Mesenchymal stem cell (in vitro differentiated cells and primary cell): Measurements from ENCODE around the gene SCARB1.

Source experiments
- DNase-seq: peaks from one replicate; pipeline ENCODE4 v3.0.0-alpha.2; 2013
- H2AFZ ChIP-seq: one replicate; pipeline ENCODE4 v1.6.1; 2013; ENCODE audit warnings: low read depth, mild to moderate bottlenecking, control low read depth, inconsistent platforms, low read length, moderate library complexity
- H2AK5ac ChIP-seq: 2 replicates; pipeline ENCODE4 v1.6.1; 2013; ENCODE audit warnings: low read length, moderate library complexity, mild to moderate bottlenecking, inconsistent platforms; ENCODE audit not compliant: severe bottlenecking
- H2BK120ac ChIP-seq: one replicate; pipeline ENCODE4 v1.6.1; 2013; ENCODE audit warnings: low read depth, mild to moderate bottlenecking, inconsistent platforms, low read length, moderate library complexity
- H2BK12ac ChIP-seq, 2 experiments: one replicate each; pipeline ENCODE4 v1.6.1; 2013; ENCODE audit warnings: inconsistent platforms in 2 of 2, low read length in 2 of 2, mild to moderate bottlenecking in 2 of 2, moderate library complexity in 2 of 2, control low read depth in 1 of 2
- H2BK15ac ChIP-seq: one replicate; pipeline ENCODE4 v1.6.1; 2013; ENCODE audit warnings: mild to moderate bottlenecking, low read depth, inconsistent platforms; ENCODE audit not compliant: poor library complexity, severe bottlenecking
- H2BK5ac ChIP-seq: 2 replicates; pipeline ENCODE4 v1.6.1; 2013; ENCODE audit warnings: low read depth, mild to moderate bottlenecking, low read length, control low read depth, inconsistent platforms; ENCODE audit not compliant: poor library complexity, severe bottlenecking
- H3K14ac ChIP-seq, 2 experiments: one replicate each; pipeline ENCODE4 v1.6.1; 2013; ENCODE audit warnings: inconsistent platforms in 2 of 2, low read length in 2 of 2, control low read depth in 1 of 2, mild to moderate bottlenecking in 1 of 2, moderate library complexity in 1 of 2
- H3K18ac ChIP-seq, 2 experiments: one replicate each; pipeline ENCODE4 v1.6.1; 2013; ENCODE audit warnings: inconsistent platforms in 2 of 2, low read length in 2 of 2, control low read depth in 1 of 2, low read depth in 1 of 2, mild to moderate bottlenecking in 1 of 2
- H3K23ac ChIP-seq, 2 experiments: one replicate each; pipeline ENCODE4 v1.6.1; 2013; ENCODE audit warnings: inconsistent platforms in 2 of 2, low read length in 2 of 2, mild to moderate bottlenecking in 2 of 2, moderate library complexity in 2 of 2, control low read depth in 1 of 2
- H3K27ac ChIP-seq: 2 replicates; pipeline ENCODE4 v1.5.1; 2013; ENCODE audit warnings: mild to moderate bottlenecking, moderate library complexity, low read length, control low read depth, inconsistent platforms; ENCODE audit not compliant: poor library complexity, severe bottlenecking
- H3K27me3 ChIP-seq, 2 experiments: 2 replicates each; pipeline versions ENCODE4 v1.6.1 to v1.7.0; 2013; ENCODE audit warnings: low read length in 2 of 2, mild to moderate bottlenecking in 2 of 2, moderate library complexity in 2 of 2, control low read depth in 1 of 2, inconsistent platforms in 1 of 2; ENCODE audit not compliant: control insufficient read depth in 1 of 2, insufficient read depth in 1 of 2
- H3K36me3 ChIP-seq, 2 experiments: 2 replicates each; pipeline versions ENCODE4 v1.6.1 to v1.7.0; 2013; ENCODE audit warnings: low read length in 2 of 2, control low read depth in 1 of 2, inconsistent platforms in 1 of 2, low read depth in 1 of 2, mild to moderate bottlenecking in 1 of 2; ENCODE audit not compliant: insufficient read depth in 2 of 2, control insufficient read depth in 1 of 2
- H3K4ac ChIP-seq, 2 experiments: one replicate each; pipeline ENCODE4 v1.6.1; 2013; ENCODE audit warnings: inconsistent platforms in 2 of 2, low read length in 2 of 2, mild to moderate bottlenecking in 2 of 2, moderate library complexity in 2 of 2, control low read depth in 1 of 2, low read depth in 1 of 2
- H3K4me1 ChIP-seq: 2 replicates; pipeline ENCODE4 v1.6.1; 2013; ENCODE audit warnings: low read depth, low read length, control low read depth; ENCODE audit not compliant: control insufficient read depth, insufficient read depth
- H3K4me2 ChIP-seq: 2 replicates; pipeline ENCODE4 v1.6.1; 2013; ENCODE audit warnings: low read length, mild to moderate bottlenecking, inconsistent platforms; ENCODE audit not compliant: poor library complexity, severe bottlenecking
- H3K4me3 ChIP-seq, 2 experiments: 2 replicates each; pipeline versions ENCODE4 v1.5.1 to v1.7.0; 2013; ENCODE audit warnings: low read length in 2 of 2, mild to moderate bottlenecking in 2 of 2, control low read depth in 1 of 2, low read depth in 1 of 2; ENCODE audit not compliant: insufficient read depth in 1 of 2
- H3K79me1 ChIP-seq: replicated peaks from 2 replicates; pipeline ENCODE4 v1.6.1; 2013; ENCODE audit warnings: mild to moderate bottlenecking, control low read depth, low read length, inconsistent platforms; ENCODE audit not compliant: poor library complexity, severe bottlenecking
- H3K9ac ChIP-seq: 2 replicates; pipeline ENCODE4 v1.7.0; 2013; ENCODE audit warnings: mild to moderate bottlenecking, low read length, moderate library complexity
- H3K9me3 ChIP-seq: 2 replicates; pipeline ENCODE4 v1.7.0; 2013; ENCODE audit warnings: mild to moderate bottlenecking, low read length; ENCODE audit not compliant: control insufficient read depth
- H4K8ac ChIP-seq: one replicate; pipeline ENCODE4 v1.6.1; 2013; ENCODE audit warnings: inconsistent platforms, mild to moderate bottlenecking, low read length, moderate library complexity
- H4K91ac ChIP-seq: one replicate; pipeline ENCODE4 v1.6.1; 2013; ENCODE audit warnings: mild to moderate bottlenecking, low read length, inconsistent platforms
- WGBS: methylation state at CpG from one replicate; pipeline ENCODE4 v1.1.7; 2013; ENCODE audit warnings: mixed read lengths; 5-methylcytosine and 5-hydroxymethylcytosine counted together

Gene SCARB1

DNA sequence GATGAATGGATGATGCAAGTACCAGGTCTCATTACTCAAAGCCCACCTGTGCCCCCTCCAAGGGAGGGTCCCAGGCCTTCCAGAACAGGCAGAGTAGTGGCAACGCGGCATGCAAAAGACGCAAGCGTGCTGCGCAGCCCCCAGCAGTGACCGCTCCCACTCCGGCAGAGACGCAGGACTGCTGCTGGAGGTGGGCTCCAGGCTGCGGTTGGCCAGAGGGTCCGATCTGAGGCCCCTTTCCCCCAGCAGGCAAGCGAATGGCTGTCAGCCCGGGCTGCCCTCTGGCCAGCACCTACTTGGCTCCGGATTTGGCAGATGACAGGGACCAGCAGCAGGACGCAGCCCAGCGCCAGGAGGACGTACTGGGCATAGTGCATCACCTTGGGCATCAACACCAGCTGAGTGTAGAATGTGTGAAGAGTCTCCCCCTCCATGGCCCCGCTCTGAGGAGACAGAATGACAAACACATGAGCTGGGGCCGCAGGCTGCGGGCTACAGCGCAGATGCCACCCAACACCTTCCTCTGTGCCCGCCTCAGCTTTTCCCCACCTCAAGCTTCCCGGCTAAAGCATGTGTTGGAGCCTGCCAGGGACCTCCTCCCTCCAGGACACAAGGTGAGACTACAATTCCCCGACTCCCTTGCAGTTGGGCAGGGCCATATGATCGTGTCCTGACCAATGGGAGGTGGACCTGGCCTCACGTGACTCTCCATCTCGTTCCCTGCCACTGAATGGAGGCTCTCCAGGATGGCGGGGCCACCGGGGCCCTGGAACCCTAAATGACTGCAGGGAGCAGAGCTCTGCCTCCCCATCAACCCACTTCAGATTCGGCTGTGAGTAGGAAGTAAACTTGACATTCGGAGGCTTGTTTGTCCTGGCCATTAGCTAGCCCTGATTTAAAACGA lies 77.4 kb downstream of the SCARB1 start:
- Histone ChIP-seq H3K79me1 (no peaks in the 10 kb centered on the region), H2BK15ac (no peak overlapping the region), H3K14ac (no peak overlapping the region), H3K4ac (no peak overlapping the region), H3K4me1 (no peaks in the 10 kb centered on the region), H2AK5ac (no peak overlapping the region), H3K4me3 (peak overlapping the region; percentile 31 to 69), H2BK120ac (no peak overlapping the region), H3K27ac (no peak overlapping the region), H4K91ac (no peak overlapping the region), H3K23ac (no peak overlapping the region), H3K4me2 (peak overlapping the region; percentile 41), H2BK5ac (no peak overlapping the region), H3K18ac (no peak overlapping the region), H3K9me3 (no peaks in the 10 kb centered on the region), H4K8ac (no peak overlapping the region), H2AFZ (no peak overlapping the region), H3K9ac (peak overlapping the region; percentile 78), H3K36me3 (peaks cover 9 to 19% of the 10 kb centered on the region in 2 experiments), H3K27me3 (no peaks in the 10 kb centered on the region), H2BK12ac (no peak overlapping the region)
- 89% methylated on average over 28 of the region's 31 CpGs for WGBS
- peak; percentile 33 for DNase-seq

- no peak overlapping the region for H3K4me3 ChIP-seq
- no peaks in the 10 kb centered on the region for H3K79me1 ChIP-seq
- no peak overlapping the region for H2BK5ac ChIP-seq
- no peak for DNase-seq
- no peaks in the 10 kb centered on the region for H3K27me3 ChIP-seq
- H2BK12ac ChIP-seq = no peak overlapping the region
- no peak overlapping the region for H4K8ac ChIP-seq
- no peak overlapping the region for H3K23ac ChIP-seq
- no peak overlapping the region for H3K4me2 ChIP-seq
- peaks cover 8 to 11% of the 10 kb centered on the region in 2 experiments for H3K36me3 ChIP-seq
- no peak overlapping the region for H3K18ac ChIP-seq
- H2AFZ ChIP-seq = no peak overlapping the region
- no peak overlapping the region for H4K91ac ChIP-seq
- peaks cover 3% of the 10 kb centered on the region for H3K4me1 ChIP-seq
- H3K4ac ChIP-seq = no peak overlapping the region
- H3K27ac ChIP-seq = no peak overlapping the region
- H2BK15ac ChIP-seq = no peak overlapping the region
- H3K14ac ChIP-seq = no peak overlapping the region
- no peak overlapping the region for H2AK5ac ChIP-seq
- 86% methylated on average over 11 of the region's 11 CpGs for WGBS
- no peak overlapping the region for H3K9ac ChIP-seq
- no peaks in the 10 kb centered on the region for H3K9me3 ChIP-seq
- H2BK120ac ChIP-seq = no peak overlapping the region
Observed at GRCh38 chr12:124784871-124785572, 78.6 kb downstream of the SCARB1 start.

DNA sequence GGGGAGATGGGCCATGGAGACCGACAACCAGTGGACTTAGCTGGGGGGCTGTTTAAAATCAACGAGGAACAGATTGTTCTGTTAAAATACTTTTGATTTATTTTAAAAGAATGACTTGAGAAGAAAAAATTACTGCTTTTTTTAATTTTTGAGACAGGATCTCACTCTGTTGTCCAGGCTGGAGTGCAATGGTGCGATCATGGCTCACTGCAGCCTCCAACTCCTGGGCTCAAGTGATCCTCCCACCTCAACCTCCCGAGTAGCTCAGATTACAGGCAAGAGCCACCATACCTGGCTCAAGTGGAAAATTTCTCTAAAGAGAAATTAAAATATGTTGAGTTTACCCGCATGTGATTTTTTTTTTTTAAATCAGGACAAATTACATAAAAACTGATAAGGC lies 80.6 kb downstream of the SCARB1 start:
- no peaks in the 10 kb centered on the region for H3K79me1 ChIP-seq
- no peak overlapping the region for H3K23ac ChIP-seq
- H3K4ac ChIP-seq = no peak overlapping the region
- H3K9me3 ChIP-seq = no peaks in the 10 kb centered on the region
- H4K8ac ChIP-seq = no peak overlapping the region
- no peak overlapping the region for H4K91ac ChIP-seq
- no peak overlapping the region for H3K27ac ChIP-seq
- H3K14ac ChIP-seq = no peak overlapping the region
- no peak overlapping the region for H3K4me3 ChIP-seq
- no peak overlapping the region for H2BK120ac ChIP-seq
- H2BK12ac ChIP-seq = no peak overlapping the region
- H3K9ac ChIP-seq = no peak overlapping the region
- no peak overlapping the region for H2AFZ ChIP-seq
- no peaks in the 10 kb centered on the region for H3K27me3 ChIP-seq
- peaks cover 4 to 13% of the 10 kb centered on the region in 2 experiments for H3K36me3 ChIP-seq
- no peak overlapping the region for H2AK5ac ChIP-seq
- H3K18ac ChIP-seq = no peak overlapping the region
- no peak for DNase-seq
- peaks cover 3% of the 10 kb centered on the region for H3K4me1 ChIP-seq
- H2BK15ac ChIP-seq = no peak overlapping the region
- H3K4me2 ChIP-seq = no peak overlapping the region
- no peak overlapping the region for H2BK5ac ChIP-seq
- 95% methylated on average over 5 of the region's 5 CpGs for WGBS

DNA sequence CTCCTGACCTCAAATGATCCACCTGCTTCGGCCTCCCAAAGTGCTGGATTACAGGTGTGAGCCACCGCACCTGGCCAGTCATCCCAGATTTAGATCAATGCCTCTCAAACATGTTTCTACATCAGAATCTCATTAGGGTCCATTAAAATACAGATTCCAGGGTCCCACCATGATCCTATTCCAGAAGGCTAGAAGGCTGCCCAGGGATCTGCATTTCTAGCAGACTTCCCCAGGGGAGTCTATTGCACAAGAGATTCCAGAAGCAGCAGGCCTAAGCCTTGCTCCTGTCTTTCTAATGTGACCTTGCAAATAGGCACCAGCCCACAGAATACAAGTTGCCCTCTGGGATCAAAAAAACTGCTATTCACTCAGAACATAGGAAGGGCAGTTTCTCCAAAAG lies 81.5 kb downstream of the SCARB1 start:
- Histone ChIP-seq H3K27ac (no peak overlapping the region), H2AFZ (no peak overlapping the region), H3K36me3 (peaks cover 4 to 19% of the 10 kb centered on the region in 2 experiments), H3K4ac (no peak overlapping the region), H4K8ac (no peak overlapping the region), H2BK12ac (no peak overlapping the region), H4K91ac (no peak overlapping the region), H3K4me2 (no peak overlapping the region), H2BK120ac (no peak overlapping the region), H3K23ac (no peak overlapping the region), H2BK5ac (no peak overlapping the region), H3K18ac (no peak overlapping the region), H2BK15ac (no peak overlapping the region), H3K9me3 (no peaks in the 10 kb centered on the region), H3K4me3 (no peak overlapping the region), H3K14ac (no peak overlapping the region), H3K27me3 (no peaks in the 10 kb centered on the region), H3K79me1 (no peaks in the 10 kb centered on the region), H3K9ac (no peak overlapping the region), H2AK5ac (no peak overlapping the region), H3K4me1 (peaks cover 3% of the 10 kb centered on the region)
- 96% methylated on average over 2 of the region's 2 CpGs for WGBS
- DNase-seq = no peak
